Islet precursor cell (in vitro differentiated cells): ENCODE results near the gene KAZN.

ENCODE experiments used
- DNase-seq: peaks from one replicate; pipeline ENCODE4 v3.0.0-alpha.2; 2018

KAZN gene

GRCh38 chr1:14723401-14723800, 124.9 kb downstream of the KAZN start:
- no peak for DNase-seq

GRCh38 chr1:14724246-14724645, 125.8 kb downstream of the KAZN start:
- no peak for DNase-seq

- DNase-seq: no peak
These were observed 126.2 kb downstream of the KAZN start for GRCh38 chr1:14724678-14725077.

GRCh38 chr1:14725238-14725637, 126.8 kb downstream of the KAZN start:
- DNase-seq: no peak

- no peak for DNase-seq
These were observed 127.2 kb downstream of the KAZN start for GRCh38 chr1:14725695-14726094.

- DNase-seq: no peak
These were observed 128.1 kb downstream of the KAZN start for GRCh38 chr1:14726606-14727005.

GRCh38 chr1:14728516-14728915, 130.0 kb downstream of the KAZN start:
- no peak for DNase-seq

GRCh38 chr1:14732728-14733047, 134.2 kb downstream of the KAZN start:
- DNase-seq: no peak

- DNase-seq: peak; percentile 92
These were observed 134.7 kb downstream of the KAZN start for GRCh38 chr1:14733048-14733778.

GRCh38 chr1:14733779-14734140, 135.3 kb downstream of the KAZN start:
- DNase-seq: no peak

GRCh38 chr1:14735841-14736240, 137.4 kb downstream of the KAZN start:
- no peak for DNase-seq

GRCh38 chr1:14737561-14738094, 139.1 kb downstream of the KAZN start:
- DNase-seq: peak; percentile 65

GRCh38 chr1:14738235-14738634, 139.8 kb downstream of the KAZN start:
- DNase-seq: no peak

GRCh38 chr1:14738647-14739046, 140.2 kb downstream of the KAZN start:
- no peak for DNase-seq

- no peak for DNase-seq
These were observed 140.8 kb downstream of the KAZN start for GRCh38 chr1:14739082-14739832.

GRCh38 chr1:14740016-14740415, 141.5 kb downstream of the KAZN start:
- DNase-seq: no peak

- DNase-seq: no peak
These were observed 142.6 kb downstream of the KAZN start for GRCh38 chr1:14741082-14741481.

- no peak for DNase-seq
These were observed 143.0 kb downstream of the KAZN start for GRCh38 chr1:14741532-14741931.

- DNase-seq: peak; percentile 66
These were observed 143.9 kb downstream of the KAZN start for GRCh38 chr1:14742181-14742980.

GRCh38 chr1:14743368-14743767, 144.9 kb downstream of the KAZN start:
- no peak for DNase-seq

GRCh38 chr1:14745001-14745720, 146.7 kb downstream of the KAZN start:
- no peak for DNase-seq

- DNase-seq: no peak
These were observed 147.3 kb downstream of the KAZN start for GRCh38 chr1:14745789-14746188.

GRCh38 chr1:14746393-14746792, 147.9 kb downstream of the KAZN start:
- no peak for DNase-seq
